ENCODE measurements around the gene FER. TPM values are rescaled to one million over a fixed set of nuclear protein-coding genes. Genes with fewer than 3 reads are reported as not detected.

The FER gene
- total and polyA plus RNA-seq, 2 of the 13 experiments (the other 11 are each of a cell fraction or from before 2014, with no cell fraction given), result 7.9 to 29.0 TPM

DNA sequence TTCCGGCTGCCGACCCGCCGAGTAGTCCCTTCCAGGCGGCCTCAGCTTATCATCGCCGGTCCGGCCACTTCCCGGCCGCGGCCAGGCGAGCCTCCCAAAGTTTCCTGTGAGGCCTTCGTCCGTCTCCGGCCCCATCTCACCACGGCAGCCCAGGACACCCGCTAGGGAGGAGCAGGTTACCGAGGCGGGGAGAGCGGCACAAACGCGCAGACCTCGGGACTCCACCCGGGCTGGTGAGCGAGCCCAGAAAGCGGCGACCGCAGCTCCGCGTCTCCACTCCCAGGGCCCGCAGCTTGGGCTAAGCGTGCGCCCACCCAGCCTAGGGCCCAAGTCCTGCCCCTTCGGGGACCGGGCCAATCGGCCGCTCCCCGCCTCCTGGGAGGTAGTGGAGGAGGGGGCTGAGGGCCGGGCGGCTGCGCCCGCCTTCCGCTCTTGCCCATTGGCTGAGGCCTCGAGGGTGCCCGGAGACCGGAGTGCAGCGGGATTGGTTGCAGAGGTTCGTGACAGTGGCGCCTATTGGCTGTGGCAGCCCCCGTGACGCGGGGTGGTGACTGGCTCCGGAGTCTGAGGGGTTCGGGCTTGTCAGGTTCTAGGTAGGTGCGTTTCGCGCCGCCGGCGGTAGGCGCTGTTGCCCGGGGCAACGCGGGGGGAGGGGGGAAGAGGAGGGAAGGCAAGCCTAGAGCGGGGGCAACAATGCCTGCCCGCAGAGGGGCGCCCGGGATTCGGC, 867 bp downstream of the FER start (continued):
- TF ChIP-seq, protein P1, sequence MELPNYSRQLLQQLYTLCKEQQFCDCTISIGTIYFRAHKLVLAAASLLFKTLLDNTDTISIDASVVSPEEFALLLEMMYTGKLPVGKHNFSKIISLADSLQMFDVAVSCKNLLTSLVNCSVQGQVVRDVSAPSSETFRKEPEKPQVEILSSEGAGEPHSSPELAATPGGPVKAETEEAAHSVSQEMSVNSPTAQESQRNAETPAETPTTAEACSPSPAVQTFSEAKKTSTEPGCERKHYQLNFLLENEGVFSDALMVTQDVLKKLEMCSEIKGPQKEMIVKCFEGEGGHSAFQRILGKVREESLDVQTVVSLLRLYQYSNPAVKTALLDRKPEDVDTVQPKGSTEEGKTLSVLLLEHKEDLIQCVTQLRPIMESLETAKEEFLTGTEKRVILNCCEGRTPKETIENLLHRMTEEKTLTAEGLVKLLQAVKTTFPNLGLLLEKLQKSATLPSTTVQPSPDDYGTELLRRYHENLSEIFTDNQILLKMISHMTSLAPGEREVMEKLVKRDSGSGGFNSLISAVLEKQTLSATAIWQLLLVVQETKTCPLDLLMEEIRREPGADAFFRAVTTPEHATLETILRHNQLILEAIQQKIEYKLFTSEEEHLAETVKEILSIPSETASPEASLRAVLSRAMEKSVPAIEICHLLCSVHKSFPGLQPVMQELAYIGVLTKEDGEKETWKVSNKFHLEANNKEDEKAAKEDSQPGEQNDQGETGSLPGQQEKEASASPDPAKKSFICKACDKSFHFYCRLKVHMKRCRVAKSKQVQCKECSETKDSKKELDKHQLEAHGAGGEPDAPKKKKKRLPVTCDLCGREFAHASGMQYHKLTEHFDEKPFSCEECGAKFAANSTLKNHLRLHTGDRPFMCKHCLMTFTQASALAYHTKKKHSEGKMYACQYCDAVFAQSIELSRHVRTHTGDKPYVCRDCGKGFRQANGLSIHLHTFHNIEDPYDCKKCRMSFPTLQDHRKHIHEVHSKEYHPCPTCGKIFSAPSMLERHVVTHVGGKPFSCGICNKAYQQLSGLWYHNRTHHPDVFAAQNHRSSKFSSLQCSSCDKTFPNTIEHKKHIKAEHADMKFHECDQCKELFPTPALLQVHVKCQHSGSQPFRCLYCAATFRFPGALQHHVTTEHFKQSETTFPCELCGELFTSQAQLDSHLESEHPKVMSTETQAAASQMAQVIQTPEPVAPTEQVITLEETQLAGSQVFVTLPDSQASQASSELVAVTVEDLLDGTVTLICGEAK (IDR thresholded peaks at IDR 0.05), result no peak
- TF ChIP-seq, protein P1 (CRISPR knock-in tag; IDR thresholded peaks at IDR 0.05), result peak; percentile 94
- TF ChIP-seq SRF (IDR thresholded peaks at IDR 0.05; ENCODE audit: low read depth, low read length) (no peak), KDM4B (CRISPR knock-in tag; IDR thresholded peaks at IDR 0.05) (peak; percentile 29; the same call in 1 of the 2 replicates), ZNF563 (CRISPR knock-in tag; IDR thresholded peaks at IDR 0.05) (peak; percentile 63; the same call in 1 of the 2 replicates), SNAPC2 (CRISPR knock-in tag; IDR thresholded peaks at IDR 0.05) (no peak; the same call in 1 of the 2 replicates)
- TF ChIP-seq, protein P2, sequence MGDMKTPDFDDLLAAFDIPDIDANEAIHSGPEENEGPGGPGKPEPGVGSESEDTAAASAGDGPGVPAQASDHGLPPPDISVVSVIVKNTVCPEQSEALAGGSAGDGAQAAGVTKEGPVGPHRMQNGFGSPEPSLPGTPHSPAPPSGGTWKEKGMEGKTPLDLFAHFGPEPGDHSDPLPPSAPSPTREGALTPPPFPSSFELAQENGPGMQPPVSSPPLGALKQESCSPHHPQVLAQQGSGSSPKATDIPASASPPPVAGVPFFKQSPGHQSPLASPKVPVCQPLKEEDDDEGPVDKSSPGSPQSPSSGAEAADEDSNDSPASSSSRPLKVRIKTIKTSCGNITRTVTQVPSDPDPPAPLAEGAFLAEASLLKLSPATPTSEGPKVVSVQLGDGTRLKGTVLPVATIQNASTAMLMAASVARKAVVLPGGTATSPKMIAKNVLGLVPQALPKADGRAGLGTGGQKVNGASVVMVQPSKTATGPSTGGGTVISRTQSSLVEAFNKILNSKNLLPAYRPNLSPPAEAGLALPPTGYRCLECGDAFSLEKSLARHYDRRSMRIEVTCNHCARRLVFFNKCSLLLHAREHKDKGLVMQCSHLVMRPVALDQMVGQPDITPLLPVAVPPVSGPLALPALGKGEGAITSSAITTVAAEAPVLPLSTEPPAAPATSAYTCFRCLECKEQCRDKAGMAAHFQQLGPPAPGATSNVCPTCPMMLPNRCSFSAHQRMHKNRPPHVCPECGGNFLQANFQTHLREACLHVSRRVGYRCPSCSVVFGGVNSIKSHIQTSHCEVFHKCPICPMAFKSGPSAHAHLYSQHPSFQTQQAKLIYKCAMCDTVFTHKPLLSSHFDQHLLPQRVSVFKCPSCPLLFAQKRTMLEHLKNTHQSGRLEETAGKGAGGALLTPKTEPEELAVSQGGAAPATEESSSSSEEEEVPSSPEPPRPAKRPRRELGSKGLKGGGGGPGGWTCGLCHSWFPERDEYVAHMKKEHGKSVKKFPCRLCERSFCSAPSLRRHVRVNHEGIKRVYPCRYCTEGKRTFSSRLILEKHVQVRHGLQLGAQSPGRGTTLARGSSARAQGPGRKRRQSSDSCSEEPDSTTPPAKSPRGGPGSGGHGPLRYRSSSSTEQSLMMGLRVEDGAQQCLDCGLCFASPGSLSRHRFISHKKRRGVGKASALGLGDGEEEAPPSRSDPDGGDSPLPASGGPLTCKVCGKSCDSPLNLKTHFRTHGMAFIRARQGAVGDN (CRISPR knock-in tag; IDR thresholded peaks at IDR 0.05), result peak; percentile 90
- TF ChIP-seq, protein P3, sequence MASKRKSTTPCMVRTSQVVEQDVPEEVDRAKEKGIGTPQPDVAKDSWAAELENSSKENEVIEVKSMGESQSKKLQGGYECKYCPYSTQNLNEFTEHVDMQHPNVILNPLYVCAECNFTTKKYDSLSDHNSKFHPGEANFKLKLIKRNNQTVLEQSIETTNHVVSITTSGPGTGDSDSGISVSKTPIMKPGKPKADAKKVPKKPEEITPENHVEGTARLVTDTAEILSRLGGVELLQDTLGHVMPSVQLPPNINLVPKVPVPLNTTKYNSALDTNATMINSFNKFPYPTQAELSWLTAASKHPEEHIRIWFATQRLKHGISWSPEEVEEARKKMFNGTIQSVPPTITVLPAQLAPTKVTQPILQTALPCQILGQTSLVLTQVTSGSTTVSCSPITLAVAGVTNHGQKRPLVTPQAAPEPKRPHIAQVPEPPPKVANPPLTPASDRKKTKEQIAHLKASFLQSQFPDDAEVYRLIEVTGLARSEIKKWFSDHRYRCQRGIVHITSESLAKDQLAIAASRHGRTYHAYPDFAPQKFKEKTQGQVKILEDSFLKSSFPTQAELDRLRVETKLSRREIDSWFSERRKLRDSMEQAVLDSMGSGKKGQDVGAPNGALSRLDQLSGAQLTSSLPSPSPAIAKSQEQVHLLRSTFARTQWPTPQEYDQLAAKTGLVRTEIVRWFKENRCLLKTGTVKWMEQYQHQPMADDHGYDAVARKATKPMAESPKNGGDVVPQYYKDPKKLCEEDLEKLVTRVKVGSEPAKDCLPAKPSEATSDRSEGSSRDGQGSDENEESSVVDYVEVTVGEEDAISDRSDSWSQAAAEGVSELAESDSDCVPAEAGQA (IDR thresholded peaks at IDR 0.05; ENCODE audit: low read depth), result no peak
- TF ChIP-seq, protein P3 (CRISPR knock-in tag; IDR thresholded peaks at IDR 0.05; ENCODE audit: borderline replicate concordance), result peak; percentile 59; the same call in 1 of the 2 replicates

Data from HepG2 (cell line).